ENCODE measurements around the gene EXOSC5.

The EXOSC5 gene

GRCh38 chr19:41407271-41407670 is 10.1 kb upstream of the EXOSC5 start:
- Histone ChIP-seq H3K9me3 (ENCODE audit: insufficient read depth, low read length) (no peaks in the 10 kb centered on the region), H3K4me2 (ENCODE audit: low read length) (no peak overlapping the region), H3K9ac (ENCODE audit: low read length) (no peak overlapping the region), H3K4me1 (ENCODE audit: low read length) (no peaks in the 10 kb centered on the region), H3K79me2 (ENCODE audit: low read length) (no peaks in the 10 kb centered on the region), H3K27me3 (ENCODE audit: low read depth, low read length) (no peaks in the 10 kb centered on the region), H3K27ac (ENCODE audit: low read length) (no peak overlapping the region), H2AFZ (ENCODE audit: low read depth, low read length) (no peak overlapping the region), H3K36me3 (replicated peaks; ENCODE audit: low read depth, low read length) (no peaks in the 10 kb centered on the region), H3K4me3 (ENCODE audit: low read length) (no peak overlapping the region), H4K20me1 (ENCODE audit: insufficient read depth, low read length) (peaks cover 3% of the 10 kb centered on the region; the same call in 1 of the 2 replicates)
- no peak for TF ChIP-seq EZH2phosphoT487 (IDR thresholded peaks at IDR 0.05; ENCODE audit: low read depth)
- TF ChIP-seq CTCF (IDR thresholded peaks at IDR 0.05; ENCODE audit: low read depth, low read length) = no peak

- no peaks in the 10 kb centered on the region for H3K4me1 ChIP-seq (ENCODE audit: low read length)
- H3K27me3 ChIP-seq (ENCODE audit: low read depth, low read length) = no peaks in the 10 kb centered on the region
- no peak overlapping the region for H3K9ac ChIP-seq (ENCODE audit: low read length)
- H4K20me1 ChIP-seq (ENCODE audit: insufficient read depth, low read length) = peaks cover 3% of the 10 kb centered on the region; the same call in 1 of the 2 replicates
- H3K9me3 ChIP-seq (ENCODE audit: insufficient read depth, low read length) = no peaks in the 10 kb centered on the region
- no peak overlapping the region for H3K4me3 ChIP-seq (ENCODE audit: low read length)
- H3K27ac ChIP-seq (ENCODE audit: low read length) = no peak overlapping the region
- TF ChIP-seq EZH2phosphoT487 (IDR thresholded peaks at IDR 0.05; ENCODE audit: low read depth) (no peak), CTCF (IDR thresholded peaks at IDR 0.05; ENCODE audit: low read depth, low read length) (no peak)
- H2AFZ ChIP-seq (ENCODE audit: low read depth, low read length) = no peak overlapping the region
- no peaks in the 10 kb centered on the region for H3K79me2 ChIP-seq (ENCODE audit: low read length)
- no peak overlapping the region for H3K4me2 ChIP-seq (ENCODE audit: low read length)
- H3K36me3 ChIP-seq (replicated peaks; ENCODE audit: low read depth, low read length) = no peaks in the 10 kb centered on the region
Observed at GRCh38 chr19:41405776-41406175, 8.6 kb upstream of the EXOSC5 start.

- Histone ChIP-seq H3K36me3 (replicated peaks; ENCODE audit: low read depth, low read length) (no peaks in the 10 kb centered on the region), H3K4me2 (ENCODE audit: low read length) (no peak overlapping the region), H4K20me1 (ENCODE audit: insufficient read depth, low read length) (no peaks in the 10 kb centered on the region; the same call in 1 of the 2 replicates), H3K9me3 (ENCODE audit: insufficient read depth, low read length) (no peaks in the 10 kb centered on the region), H3K9ac (ENCODE audit: low read length) (no peak overlapping the region), H3K27ac (ENCODE audit: low read length) (no peak overlapping the region), H3K27me3 (ENCODE audit: low read depth, low read length) (no peaks in the 10 kb centered on the region), H3K79me2 (ENCODE audit: low read length) (peaks cover 11% of the 10 kb centered on the region), H3K4me1 (ENCODE audit: low read length) (peaks cover 7% of the 10 kb centered on the region), H2AFZ (ENCODE audit: low read depth, low read length) (no peak overlapping the region), H3K4me3 (ENCODE audit: low read length) (no peak overlapping the region)
- no peak for TF ChIP-seq CTCF (IDR thresholded peaks at IDR 0.05; ENCODE audit: low read depth, low read length)
- no peak for TF ChIP-seq EZH2phosphoT487 (IDR thresholded peaks at IDR 0.05; ENCODE audit: low read depth)
Observed at GRCh38 chr19:41403181-41403970, 6.2 kb upstream of the EXOSC5 start.

GRCh38 chr19:41402010-41402409 is 4.9 kb upstream of the EXOSC5 start:
- H3K27me3 ChIP-seq (ENCODE audit: low read depth, low read length) = no peaks in the 10 kb centered on the region
- no peak for TF ChIP-seq CTCF (IDR thresholded peaks at IDR 0.05; ENCODE audit: low read depth, low read length)
- no peak for TF ChIP-seq EZH2phosphoT487 (IDR thresholded peaks at IDR 0.05; ENCODE audit: low read depth)
- H3K36me3 ChIP-seq (replicated peaks; ENCODE audit: low read depth, low read length) = no peaks in the 10 kb centered on the region
- no peak overlapping the region for H2AFZ ChIP-seq (ENCODE audit: low read depth, low read length)
- no peaks in the 10 kb centered on the region for H3K9me3 ChIP-seq (ENCODE audit: insufficient read depth, low read length)
- no peak overlapping the region for H3K4me3 ChIP-seq (ENCODE audit: low read length)
- no peak overlapping the region for H3K27ac ChIP-seq (ENCODE audit: low read length)
- no peaks in the 10 kb centered on the region for H4K20me1 ChIP-seq (ENCODE audit: insufficient read depth, low read length)
- H3K9ac ChIP-seq (ENCODE audit: low read length) = no peak overlapping the region
- peaks cover 20% of the 10 kb centered on the region for H3K79me2 ChIP-seq (ENCODE audit: low read length)
- no peak overlapping the region for H3K4me2 ChIP-seq (ENCODE audit: low read length)
- peaks cover 9% of the 10 kb centered on the region for H3K4me1 ChIP-seq (ENCODE audit: low read length)
